ENCODE data around the gene TRRAP.

DNA sequence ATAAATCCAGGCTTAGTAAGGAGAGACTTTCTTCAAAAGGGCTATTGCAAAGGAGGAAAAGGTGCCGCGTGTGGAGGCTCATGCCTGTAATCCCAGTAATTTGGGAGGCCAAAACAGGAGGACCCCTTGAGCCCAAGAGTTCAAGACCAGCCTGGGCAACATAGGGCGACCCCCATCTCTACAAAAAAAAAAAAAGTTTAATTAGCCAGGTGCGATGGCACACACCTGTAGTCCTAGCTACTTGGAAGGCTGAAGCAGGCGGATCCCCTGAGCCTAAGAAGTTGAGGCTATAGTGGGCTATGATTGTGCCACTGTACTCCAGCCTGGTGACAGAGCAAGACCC lies 40.7 kb upstream of the TRRAP start:
- TF ChIP-seq EZH2phosphoT487 (IDR thresholded peaks at IDR 0.05; ENCODE audit: low read length) (no peak), EZH2 (optimal IDR thresholded peaks at IDR 0.05; ENCODE audit: low read depth, low read length) (no peak)

Data from MM.1S (cell line).